DMS114 treated with DMSO at 0.1 percent for 48 hours (cell line): ENCODE results near the gene USP53.
"Not testable (repeated sequence)": the region's sequence is repeated elsewhere in the genome, so short reads cannot be mapped to it uniquely, and the experiment has no call there.

Experiments
- DNase-seq: peaks from one replicate; lab custom pipeline; 2025; ENCODE audit not compliant: unreplicated experiment; lab: John Stamatoyannopoulos, UW

USP53 gene

DNA sequence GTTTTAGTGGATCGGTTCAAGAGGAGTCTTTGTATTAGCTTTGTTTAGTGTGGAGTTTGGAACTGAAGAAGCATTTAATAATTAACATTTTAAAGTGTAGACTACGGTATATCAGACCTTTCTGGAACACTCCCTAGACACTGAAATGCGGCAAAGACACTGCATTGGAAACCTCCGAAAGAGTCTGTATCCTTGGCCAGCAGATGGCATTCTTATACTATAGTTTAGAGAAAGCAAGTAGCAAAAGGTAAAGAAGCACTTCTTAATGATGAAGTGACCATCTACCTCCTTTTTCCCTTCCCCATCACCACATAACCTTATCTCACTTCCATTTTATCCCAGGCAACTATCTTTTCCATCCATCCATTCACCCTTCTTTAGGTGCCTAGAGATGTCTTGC lies 101.8 kb downstream of the USP53 start:
- peak; percentile 21 for DNase-seq

DNA sequence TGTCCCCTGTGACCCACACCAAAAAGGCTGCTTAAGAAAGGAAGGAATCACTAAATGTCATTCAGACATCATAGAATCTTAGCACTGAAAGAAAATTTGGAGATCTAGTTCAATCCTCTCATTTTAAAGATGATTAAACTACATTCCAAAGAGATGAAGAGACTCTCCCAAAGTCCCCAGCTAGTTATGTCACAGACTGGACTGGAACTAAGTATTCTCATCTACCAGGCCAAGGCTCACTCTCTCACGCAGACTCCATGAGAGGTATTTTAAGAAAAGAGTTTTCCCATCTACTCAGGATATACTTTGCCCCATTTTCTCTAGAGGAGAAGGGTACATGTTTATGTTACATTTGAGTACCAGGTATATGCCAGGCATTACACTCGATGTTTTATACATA lies 102.5 kb downstream of the USP53 start:
- no peak for DNase-seq

DNA sequence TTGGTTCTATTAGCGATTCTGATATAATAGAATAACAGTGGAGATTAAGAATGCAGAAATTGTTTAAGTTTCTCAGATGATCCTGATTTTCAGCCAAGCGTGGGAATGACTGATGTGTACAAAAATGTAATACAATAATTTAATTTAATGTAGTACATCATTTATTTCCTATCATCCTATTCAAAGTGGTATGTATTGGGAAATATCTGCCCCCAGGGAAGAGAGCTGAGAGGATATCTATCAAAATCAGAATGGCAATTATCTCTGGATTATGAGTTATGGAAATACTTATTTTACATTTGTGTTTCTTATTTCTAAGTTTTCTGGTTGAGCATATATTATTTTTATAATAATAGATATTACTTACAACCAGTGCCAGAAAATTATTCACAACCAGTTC lies 105.5 kb downstream of the USP53 start:
- no peak for DNase-seq

DNA sequence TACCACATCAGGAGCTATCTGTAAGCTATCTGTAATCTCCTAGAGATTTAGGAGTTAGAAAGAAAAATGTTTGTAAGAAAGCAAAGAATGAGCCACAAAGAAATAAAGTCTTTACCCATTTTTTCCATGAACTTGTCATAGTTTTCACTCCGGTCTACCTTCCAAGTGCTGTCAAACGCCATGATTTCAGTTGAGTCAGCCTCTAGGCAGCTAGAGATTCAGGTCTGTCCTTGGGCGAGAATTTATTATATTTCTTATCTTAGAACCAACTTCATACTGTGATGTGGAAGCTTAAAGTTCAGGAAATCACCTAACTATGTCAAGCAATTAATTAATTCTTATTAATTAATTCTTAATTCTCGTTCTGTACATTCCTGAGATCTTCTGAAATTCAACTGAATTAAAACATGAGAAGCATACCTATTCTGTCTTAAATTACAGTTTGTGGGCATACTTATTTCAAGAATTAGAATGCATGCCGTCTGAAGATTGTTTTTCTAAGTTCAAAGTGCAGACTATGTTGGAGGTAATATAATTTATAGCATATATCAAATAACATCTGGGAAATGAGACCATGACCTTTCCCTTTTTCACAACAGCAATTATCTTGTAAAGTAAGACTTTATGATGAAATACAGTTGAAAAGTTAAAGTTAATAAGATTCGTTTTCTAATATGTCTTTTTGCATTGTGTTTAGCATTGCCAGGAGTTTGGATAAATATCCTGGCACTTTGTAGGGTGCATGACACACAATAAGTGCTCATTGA lies 109.6 kb downstream of the USP53 start, which contains the start of gene FABP2:
Gene FABP2 (minus strand): TSS at position 218 of the 767 bp plus-strand sequence. CDS start 36 bp downstream, at position 182.
- no peak for DNase-seq

DNA sequence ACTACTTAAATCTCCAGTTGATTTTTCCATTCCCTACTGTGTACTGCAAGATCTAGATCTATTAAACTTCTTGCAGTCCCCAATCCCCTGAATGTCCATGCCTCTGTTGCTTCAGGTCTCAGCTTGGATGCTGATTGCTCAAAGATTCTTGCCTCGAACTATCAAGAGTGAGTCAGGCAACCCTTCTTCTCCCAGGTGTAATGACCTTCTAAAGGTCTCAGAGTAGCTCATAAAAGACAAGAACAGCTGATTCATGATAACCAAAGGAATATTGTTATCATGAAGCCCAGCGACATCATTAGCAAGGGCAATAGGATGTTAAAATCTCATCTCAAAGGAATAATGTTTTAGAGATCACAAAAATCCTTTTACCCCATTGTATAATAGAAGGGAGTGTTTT lies 116.2 kb downstream of the USP53 start:
- DNase-seq: no peak

DNA sequence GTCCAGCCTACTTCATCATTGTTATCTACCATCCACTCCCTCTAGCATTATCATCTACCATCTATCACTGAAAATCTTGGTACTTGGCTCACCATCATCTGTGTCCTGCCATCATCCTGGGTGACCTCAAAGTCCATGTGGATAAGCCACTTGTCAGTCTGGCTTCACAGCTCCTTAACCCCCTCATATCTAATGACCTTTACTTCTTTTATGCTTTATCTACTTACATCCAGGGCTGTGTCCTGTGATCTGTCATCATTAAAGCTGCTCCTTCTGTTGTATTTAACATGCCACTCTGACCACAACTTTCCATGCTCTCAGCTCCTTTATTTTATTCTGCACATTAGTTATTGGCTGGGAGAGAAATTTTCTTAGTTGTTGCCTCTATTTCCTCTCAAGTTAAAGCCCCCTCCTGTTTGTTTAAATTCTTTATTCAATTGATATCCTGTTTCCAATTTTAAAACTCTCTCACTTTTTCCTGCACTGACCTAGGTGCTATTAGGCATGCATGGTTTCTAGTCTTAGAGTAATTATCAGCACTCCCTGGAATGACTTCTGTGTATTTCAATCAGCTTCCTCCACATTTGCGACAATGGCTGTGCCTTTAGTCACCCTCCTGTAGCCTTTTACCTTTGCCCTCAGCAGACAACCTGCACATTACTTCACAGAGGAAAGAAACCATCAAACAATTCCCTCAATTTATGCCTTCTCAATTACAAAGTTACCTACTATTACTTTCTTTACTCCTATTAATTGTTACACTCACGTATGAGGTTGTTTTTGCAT lies 117.5 kb downstream of the USP53 start:
- DNase-seq: no peak

DNA sequence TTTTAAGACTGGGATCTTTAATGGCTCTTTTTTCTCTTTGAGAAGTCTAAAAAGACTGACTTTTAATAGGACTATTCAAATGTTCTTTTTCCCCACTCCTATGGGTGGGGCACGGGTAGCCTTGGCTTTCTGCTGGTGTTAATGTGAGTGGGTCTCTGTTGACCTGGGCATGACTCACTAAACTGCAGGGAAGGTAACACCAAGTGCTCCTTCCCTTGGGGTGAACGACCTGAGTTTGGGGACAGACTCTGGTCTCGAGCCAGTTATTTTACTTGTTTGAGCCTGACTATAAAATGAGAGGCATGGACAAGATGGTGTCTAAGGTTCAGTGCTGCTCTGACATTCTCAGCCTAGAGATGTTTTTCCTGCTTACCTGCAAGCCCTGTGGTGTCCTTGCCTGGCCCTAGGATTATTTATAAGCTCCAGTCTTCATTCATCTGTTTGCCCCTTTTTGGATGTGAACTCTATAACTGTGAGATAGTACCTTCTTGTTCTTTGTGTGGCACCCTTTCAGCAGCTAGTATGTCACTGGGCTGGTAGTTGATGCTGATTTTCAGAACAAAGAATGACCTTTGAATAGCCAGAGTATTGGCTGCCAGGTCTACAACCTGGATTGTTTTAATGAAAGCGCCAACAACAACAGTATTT lies 123.9 kb downstream of the USP53 start:
- DNase-seq: not testable (repeated sequence)

DNA sequence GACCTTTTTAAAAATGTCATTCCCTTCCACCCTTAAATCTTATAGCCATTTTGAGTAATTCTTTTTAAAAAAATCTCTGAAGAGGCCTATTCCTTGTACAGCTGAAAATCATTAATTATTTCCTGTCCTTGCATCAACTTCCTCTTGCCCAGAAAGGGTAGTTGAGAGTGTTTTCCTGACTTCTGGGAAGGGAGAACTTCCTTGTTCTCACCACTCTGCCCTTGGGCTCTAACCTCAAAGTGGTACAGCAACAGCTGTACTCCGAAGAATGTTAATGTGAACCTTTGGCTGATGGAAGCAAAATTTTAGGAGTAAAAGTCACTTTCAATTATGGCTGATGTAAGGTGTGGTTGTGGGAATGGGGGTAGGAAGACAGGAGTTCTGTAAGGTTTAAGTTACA lies 124.5 kb downstream of the USP53 start:
- no peak for DNase-seq

DNA sequence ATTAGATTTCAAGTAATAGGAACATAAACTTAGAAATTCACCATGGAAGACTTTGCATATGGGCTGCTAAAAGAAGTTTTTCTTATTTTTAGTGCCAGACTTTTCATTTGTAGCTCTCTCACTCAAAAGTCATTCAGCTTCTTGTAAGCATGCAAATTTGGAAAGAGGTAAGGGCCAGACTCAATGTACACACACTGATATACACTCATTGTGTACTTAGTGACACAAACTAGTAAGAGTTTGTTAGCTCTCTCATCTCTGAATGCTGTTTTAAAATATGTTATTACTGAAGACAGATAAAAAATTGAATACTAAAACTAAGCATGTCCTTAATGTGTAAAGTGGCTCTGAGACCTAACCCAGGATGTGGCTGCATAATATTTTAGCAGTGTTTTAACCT lies 127.4 kb downstream of the USP53 start:
- DNase-seq: not testable (repeated sequence)

DNA sequence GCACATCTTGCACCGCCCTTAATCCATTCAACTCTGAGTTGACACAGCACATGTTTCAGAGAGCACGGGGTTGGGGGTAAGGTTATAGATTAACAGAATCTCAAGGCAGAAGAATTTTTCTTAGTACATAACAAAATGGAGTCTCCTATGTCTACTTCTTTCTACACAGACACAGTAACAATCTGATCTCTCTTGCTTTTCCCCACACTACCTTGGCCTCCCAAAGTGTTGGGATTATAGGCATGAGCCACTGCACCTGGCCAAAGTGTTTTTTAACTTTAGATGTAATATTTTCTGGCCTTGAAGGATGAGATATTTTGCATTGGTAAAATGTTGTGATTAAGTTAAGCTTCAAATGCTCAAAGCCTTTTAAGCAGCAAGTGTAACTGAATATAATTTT lies 130.8 kb downstream of the USP53 start:
- DNase-seq: not testable (repeated sequence)
